ENCODE results near the gene PCDHGA1. TPM values are rescaled to one million over a fixed set of nuclear protein-coding genes. Genes with fewer than 3 reads are reported as not detected.
"Not testable (repeated sequence)": the region's sequence is repeated elsewhere in the genome, so short reads cannot be mapped to it uniquely, and the experiment has no call there.

Gene PCDHGA1
- 0.48 TPM for total RNA-seq
- long read RNA-seq = 0 reads

DNA sequence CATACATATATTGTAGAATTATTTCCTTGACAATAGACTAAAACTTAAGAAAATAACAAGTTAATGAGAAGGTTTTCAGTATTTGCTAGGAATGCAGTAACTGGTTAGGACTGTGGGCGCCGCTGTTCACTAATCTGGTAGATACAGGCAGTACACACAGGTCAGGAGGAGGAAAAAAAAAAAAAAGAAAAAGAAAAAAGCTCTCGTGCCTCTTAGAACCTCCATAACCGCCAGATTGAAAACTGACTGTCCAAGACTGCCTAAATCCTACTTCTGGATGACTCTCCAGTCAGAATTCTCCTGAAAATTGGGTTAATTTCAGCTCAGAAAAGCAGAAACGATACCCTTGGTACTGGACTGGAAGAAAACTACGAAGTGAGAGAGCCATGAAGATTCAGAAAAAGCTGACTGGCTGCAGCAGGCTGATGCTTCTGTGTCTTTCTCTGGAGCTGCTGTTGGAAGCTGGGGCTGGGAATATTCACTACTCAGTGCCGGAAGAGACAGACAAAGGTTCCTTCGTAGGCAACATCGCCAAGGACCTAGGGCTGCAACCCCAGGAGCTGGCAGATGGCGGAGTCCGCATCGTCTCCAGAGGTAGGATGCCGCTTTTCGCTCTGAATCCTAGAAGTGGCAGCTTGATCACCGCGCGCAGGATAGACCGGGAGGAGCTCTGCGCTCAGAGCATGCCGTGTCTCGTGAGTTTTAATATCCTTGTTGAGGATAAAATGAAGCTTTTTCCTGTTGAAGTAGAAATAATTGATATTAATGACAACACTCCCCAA lies at the start of gene PCDHGA1:
Gene PCDHGA1, plus strand, starts transcription at position 216 of the 782 bp plus-strand sequence.
- DNase-seq (ENCODE audit: low spot score) = no peak

GRCh38 chr5:141298376-141298775 lies 31.9 kb upstream of the PCDHGA1 start:
- no peak for DNase-seq (ENCODE audit: low spot score)

GRCh38 chr5:141303756-141304155 lies 26.6 kb upstream of the PCDHGA1 start, which contains the start of gene SLC25A2:
Gene SLC25A2 (minus strand): TSS chr5:141304049. CDS start chr5:141303865, 184 bp downstream.
- DNase-seq (ENCODE audit: low spot score) = no peak

DNA sequence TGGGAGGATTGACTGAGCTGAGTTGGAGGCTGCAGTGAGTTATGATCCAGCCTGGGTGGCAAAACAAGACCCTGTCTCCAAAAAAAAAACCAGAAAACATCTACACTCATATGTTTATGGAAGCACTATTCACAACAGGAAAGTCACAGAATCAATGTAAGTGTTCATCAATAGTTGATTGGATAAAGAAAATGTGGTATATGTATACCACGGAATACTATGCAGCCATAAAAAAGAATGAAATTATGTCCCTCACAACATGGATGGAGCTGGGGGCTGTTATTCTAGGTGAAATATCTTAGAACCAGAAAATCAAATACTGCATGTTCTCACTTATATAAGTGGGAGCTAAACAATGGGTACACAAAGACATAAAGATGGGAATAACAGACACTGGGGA lies 23.7 kb upstream of the PCDHGA1 start:
- DNase-seq (ENCODE audit: low spot score) = no peak

GRCh38 chr5:141313711-141314110 lies 16.6 kb upstream of the PCDHGA1 start:
- DNase-seq (ENCODE audit: low spot score) = no peak

DNA sequence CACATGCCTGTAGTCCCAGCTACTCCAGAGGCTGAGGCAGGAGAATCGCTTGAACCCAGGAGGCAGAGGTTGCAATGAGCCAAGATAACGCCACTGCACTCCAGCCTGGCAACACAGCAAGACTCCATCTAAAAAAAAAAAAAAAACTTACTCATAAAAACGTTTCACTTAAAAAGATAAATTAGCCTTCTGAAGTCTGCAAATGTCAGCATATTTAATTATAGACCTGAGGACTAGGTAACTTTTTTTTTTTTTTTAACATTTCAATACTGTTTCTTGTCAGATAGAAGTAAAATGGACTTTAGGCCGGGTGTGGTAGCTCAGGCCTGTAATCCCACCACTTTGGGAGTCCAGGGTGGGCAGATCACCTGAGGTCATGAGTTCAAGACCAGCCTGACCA lies 13.4 kb upstream of the PCDHGA1 start:
- DNase-seq (ENCODE audit: low spot score) = not testable (repeated sequence)

DNA sequence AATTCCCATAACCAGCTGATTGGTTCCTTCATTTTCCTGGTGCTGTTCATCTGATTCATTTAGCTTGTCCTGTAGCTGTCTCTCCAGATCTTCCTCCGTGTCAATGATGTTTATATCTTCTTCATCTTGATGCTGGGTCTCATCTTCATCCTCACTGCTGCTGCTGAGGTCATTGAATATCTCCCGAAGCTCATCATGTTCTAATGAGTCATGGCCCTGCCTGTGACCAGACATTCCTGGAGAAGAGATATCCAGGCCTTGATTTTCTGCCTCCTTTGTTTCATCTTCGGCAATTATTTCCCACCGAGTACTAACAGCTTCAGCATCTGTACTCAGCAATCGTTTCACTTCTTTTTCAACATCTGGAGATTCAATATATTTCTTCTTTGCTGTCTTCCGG lies 11.1 kb upstream of the PCDHGA1 start:
- DNase-seq (ENCODE audit: low spot score) = no peak

GRCh38 chr5:141319699-141320098 lies 10.6 kb upstream of the PCDHGA1 start:
- no peak for DNase-seq (ENCODE audit: low spot score)

GRCh38 chr5:141320225-141321169 lies 9.8 kb upstream of the PCDHGA1 start, which contains the start of gene TAF7:
Gene TAF7 (minus strand): TSS chr5:141320784. CDS start chr5:141320044, 740 bp downstream.
- DNase-seq (ENCODE audit: low spot score) = peak; percentile 96

GRCh38 chr5:141322261-141322660 lies 8.1 kb upstream of the PCDHGA1 start:
- no peak for DNase-seq (ENCODE audit: low spot score)

- DNase-seq (ENCODE audit: low spot score) = no peak
Observed at GRCh38 chr5:141326088-141326854, 4.0 kb upstream of the PCDHGA1 start.

DNA sequence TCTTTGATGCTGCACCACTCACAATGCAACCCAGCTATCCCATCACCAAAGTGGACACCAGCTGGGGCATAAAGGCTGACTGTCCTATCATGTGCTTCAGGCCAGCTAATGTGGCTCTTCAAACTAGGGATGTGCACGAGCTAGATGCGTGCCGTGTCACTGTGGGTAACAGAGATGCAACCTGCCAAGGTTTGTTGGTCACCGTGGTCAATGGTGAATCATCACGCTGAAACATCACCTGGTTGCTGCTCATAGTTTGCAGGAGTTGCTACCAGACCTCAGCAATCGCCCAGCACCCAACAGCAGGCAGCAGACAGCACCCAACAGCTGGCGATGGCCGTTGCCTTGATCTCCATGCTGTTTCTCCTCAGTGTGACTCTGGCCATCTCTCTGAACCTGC lies 2.1 kb upstream of the PCDHGA1 start:
- no peak for DNase-seq (ENCODE audit: low spot score)

DNA sequence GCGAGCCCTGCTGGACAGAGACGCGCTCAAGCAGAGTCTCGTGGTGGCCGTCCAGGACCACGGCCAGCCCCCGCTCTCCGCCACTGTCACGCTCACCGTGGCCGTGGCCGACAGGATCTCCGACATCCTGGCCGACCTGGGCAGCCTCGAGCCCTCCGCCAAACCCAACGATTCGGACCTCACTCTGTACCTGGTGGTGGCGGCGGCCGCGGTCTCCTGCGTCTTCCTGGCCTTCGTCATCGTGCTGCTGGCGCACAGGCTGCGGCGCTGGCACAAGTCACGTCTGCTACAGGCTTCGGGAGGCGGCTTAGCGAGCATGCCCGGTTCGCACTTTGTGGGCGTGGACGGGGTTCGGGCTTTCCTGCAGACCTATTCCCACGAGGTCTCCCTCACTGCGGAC lies 2.3 kb downstream of the PCDHGA1 start:
- not testable (repeated sequence) for DNase-seq (ENCODE audit: low spot score)

- DNase-seq (ENCODE audit: low spot score) = no peak
Observed at GRCh38 chr5:141338538-141339306, 8.4 kb downstream of the PCDHGA1 start, which contains the start of gene PCDHGA2. Gene PCDHGA2 (plus strand): TSS chr5:141338760.

DNA sequence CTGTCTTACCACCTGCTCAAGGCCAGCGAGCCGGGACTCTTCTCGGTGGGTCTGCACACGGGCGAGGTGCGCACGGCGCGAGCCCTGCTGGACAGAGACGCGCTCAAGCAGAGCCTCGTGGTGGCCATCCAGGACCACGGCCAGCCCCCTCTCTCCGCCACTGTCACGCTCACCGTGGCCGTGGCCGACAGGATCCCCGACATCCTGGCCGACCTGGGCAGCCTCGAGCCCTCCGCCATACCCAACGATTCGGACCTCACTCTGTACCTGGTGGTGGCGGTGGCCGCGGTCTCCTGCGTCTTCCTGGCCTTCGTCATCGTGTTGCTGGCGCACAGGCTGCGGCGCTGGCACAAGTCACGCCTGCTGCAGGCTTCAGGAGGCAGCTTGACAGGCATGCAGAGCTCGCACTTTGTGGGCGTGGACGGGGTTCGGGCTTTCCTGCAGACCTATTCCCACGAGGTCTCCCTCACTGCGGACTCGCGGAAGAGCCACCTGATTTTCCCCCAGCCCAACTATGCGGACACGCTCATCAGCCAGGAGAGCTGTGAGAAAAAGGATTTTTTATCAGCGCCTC lies 10.6 kb downstream of the PCDHGA1 start:
- not testable (repeated sequence) for DNase-seq (ENCODE audit: low spot score)

DNA sequence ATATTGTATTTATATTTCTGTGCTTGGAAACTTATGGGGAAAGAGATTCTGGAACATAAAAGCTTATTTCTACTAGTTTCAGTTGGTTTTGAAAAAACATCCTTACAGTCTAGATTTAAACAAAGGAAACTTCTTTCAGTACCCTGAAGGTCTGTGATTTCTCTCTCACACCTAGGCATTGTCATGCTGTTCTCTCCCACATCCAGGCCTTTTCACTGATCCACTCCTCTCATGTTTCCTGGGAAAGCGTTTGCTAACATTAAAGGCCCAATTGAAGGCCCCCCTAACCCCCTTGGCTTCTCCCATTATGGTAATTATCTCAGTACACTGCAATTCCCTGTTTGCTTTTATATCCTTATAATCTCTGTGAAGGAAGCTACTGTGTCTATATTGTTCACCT lies 12.5 kb downstream of the PCDHGA1 start:
- no peak for DNase-seq (ENCODE audit: low spot score)

- no peak for DNase-seq (ENCODE audit: low spot score)
Observed at GRCh38 chr5:141343242-141343952, 13.1 kb downstream of the PCDHGA1 start, which contains the start of gene PCDHGA3. Gene PCDHGA3 (plus strand): TSS chr5:141343829. CDS start chr5:141344034, 205 bp downstream.

DNA sequence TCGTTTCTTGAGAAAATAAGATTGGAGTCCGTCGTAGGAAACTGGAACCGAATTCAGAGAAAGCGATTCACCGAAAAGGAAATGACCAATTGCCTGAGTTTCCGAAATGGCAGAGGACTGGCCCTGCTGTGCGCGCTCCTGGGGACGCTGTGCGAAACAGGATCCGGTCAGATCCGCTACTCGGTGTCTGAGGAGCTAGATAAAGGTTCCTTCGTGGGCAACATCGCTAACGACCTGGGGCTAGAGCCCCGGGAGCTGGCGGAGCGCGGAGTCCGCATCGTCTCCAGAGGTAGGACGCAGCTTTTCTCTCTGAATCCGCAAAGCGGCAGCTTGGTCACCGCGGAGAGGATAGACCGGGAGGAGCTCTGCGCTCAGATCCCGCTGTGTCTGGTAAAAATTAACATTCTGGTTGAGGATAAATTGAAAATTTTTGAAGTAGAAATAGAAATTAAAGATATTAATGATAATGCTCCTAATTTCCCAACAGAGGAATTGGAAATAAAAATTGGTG lies 13.7 kb downstream of the PCDHGA1 start:
- no peak for DNase-seq (ENCODE audit: low spot score)

GRCh38 chr5:141345327-141345726 lies 15.0 kb downstream of the PCDHGA1 start:
- no peak for DNase-seq (ENCODE audit: low spot score)

All from mesenteric fat pad (tissue), 1 donor.